HG03439 (cell line): ENCODE results near the gene DEF6.

Experiments used
- ATAC-seq: cut with Tn5 transposase; IDR thresholded peaks from one replicate; pipeline ENCODE4 v1.9.1; 2021; ENCODE audit warnings: mild to moderate bottlenecking, moderate library complexity; ENCODE audit not compliant: unreplicated experiment

The DEF6 gene

GRCh38 chr6:35370124-35370741, 72.6 kb downstream of the DEF6 start:
- no peak for ATAC-seq

- no peak for ATAC-seq
Measured at GRCh38 chr6:35370785-35371493, 73.3 kb downstream of the DEF6 start.
